B cell (primary cell): ENCODE results near the gene TMTC4.

Experiments used
- EZH2 ChIP-seq: IDR thresholded peaks from 2 replicates; pipeline ENCODE4 v1.6.1; 2012; ENCODE audit warnings: borderline replicate concordance, low read depth, mild to moderate bottlenecking, moderate library complexity, low read length; ENCODE audit not compliant: insufficient read depth, poor library complexity, severe bottlenecking
- TF ChIP-seq, protein P1 (sequence below): fragments of 200-600 bp; IDR thresholded peaks from one replicate; pipeline ENCODE4 v1.8.0; 2022; ENCODE audit warnings: antibody characterized with exemption, mild to moderate bottlenecking

DNA sequence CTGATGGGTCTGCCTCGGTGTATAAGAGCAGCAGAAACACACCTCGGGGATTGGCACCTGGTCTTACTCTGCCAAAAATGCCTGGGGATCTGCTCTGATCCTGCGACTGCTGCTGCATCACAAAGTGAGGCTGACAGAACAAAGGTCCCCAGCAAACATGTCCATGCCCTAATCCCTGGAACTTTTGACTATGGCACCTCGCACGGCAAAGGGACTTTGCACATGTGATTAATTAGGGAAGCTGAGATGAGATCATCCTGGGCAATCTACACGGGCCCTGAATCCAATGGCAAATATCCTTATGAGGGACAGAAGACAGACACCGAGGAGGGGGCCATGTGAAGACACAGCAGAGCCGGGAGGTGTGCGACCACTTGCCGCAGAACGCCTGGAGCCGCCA is 94.5 kb downstream of the TMTC4 start:
- TF ChIP-seq, protein P1, sequence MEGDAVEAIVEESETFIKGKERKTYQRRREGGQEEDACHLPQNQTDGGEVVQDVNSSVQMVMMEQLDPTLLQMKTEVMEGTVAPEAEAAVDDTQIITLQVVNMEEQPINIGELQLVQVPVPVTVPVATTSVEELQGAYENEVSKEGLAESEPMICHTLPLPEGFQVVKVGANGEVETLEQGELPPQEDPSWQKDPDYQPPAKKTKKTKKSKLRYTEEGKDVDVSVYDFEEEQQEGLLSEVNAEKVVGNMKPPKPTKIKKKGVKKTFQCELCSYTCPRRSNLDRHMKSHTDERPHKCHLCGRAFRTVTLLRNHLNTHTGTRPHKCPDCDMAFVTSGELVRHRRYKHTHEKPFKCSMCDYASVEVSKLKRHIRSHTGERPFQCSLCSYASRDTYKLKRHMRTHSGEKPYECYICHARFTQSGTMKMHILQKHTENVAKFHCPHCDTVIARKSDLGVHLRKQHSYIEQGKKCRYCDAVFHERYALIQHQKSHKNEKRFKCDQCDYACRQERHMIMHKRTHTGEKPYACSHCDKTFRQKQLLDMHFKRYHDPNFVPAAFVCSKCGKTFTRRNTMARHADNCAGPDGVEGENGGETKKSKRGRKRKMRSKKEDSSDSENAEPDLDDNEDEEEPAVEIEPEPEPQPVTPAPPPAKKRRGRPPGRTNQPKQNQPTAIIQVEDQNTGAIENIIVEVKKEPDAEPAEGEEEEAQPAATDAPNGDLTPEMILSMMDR = no peak
- TF ChIP-seq EZH2 = no peak
